H9 (cell line): ENCODE results near the gene ERC1. TPM values are rescaled to one million over a fixed set of nuclear protein-coding genes. Genes with fewer than 3 reads are reported as not detected.

Experiments used
- DNase-seq: peaks from one replicate; pipeline ENCODE4 v3.0.0-alpha.2; 2017
- H2AFZ ChIP-seq: one replicate; pipeline ENCODE4 v1.6.1; 2013; ENCODE audit warnings: mild to moderate bottlenecking, low read length, control low read depth, moderate library complexity
- H2AK5ac ChIP-seq: 2 replicates; pipeline ENCODE4 v1.6.1; 2013; ENCODE audit warnings: low read length, control low read depth, mixed read lengths; ENCODE audit not compliant: insufficient read length
- H2BK120ac ChIP-seq: one replicate; pipeline ENCODE4 v1.6.1; 2013; ENCODE audit warnings: low read depth, mild to moderate bottlenecking, low read length, control low read depth, inconsistent platforms; ENCODE audit not compliant: poor library complexity, severe bottlenecking
- H2BK12ac ChIP-seq: 2 replicates; pipeline ENCODE4 v1.6.1; 2013; ENCODE audit warnings: low read length, control low read depth, mixed read lengths, low read depth; ENCODE audit not compliant: insufficient read length
- H2BK15ac ChIP-seq: 2 replicates; pipeline ENCODE4 v1.6.1; 2013; ENCODE audit warnings: low read depth, low read length, control low read depth
- H2BK20ac ChIP-seq: one replicate; pipeline ENCODE4 v1.6.1; 2013; ENCODE audit warnings: low read depth, mild to moderate bottlenecking, low read length, control low read depth, inconsistent platforms; ENCODE audit not compliant: poor library complexity, severe bottlenecking
- H2BK5ac ChIP-seq: 2 replicates; pipeline ENCODE4 v1.6.1; 2013; ENCODE audit warnings: low read length, control low read depth, mixed read lengths; ENCODE audit not compliant: insufficient read length
- H3K14ac ChIP-seq: 2 replicates; pipeline ENCODE4 v1.6.1; 2013; ENCODE audit warnings: low read length, control low read depth; ENCODE audit not compliant: insufficient read depth
- H3K18ac ChIP-seq: 2 replicates; pipeline ENCODE4 v1.6.1; 2013; ENCODE audit warnings: low read depth, mild to moderate bottlenecking, mixed read lengths, low read length, control low read depth; ENCODE audit not compliant: insufficient read length
- H3K23ac ChIP-seq: 2 replicates; pipeline ENCODE4 v1.6.1; 2013; ENCODE audit warnings: low read length, control low read depth, mixed read lengths, low read depth; ENCODE audit not compliant: insufficient read length
- H3K23me2 ChIP-seq: 2 replicates; pipeline ENCODE4 v1.6.1; 2013; ENCODE audit warnings: low read depth, mild to moderate bottlenecking, mixed read lengths, low read length, control low read depth; ENCODE audit not compliant: insufficient read length, poor library complexity, severe bottlenecking
- H3K27ac ChIP-seq: 2 replicates; pipeline ENCODE4 v1.5.1; 2013; ENCODE audit warnings: low read length, control low read depth, mixed read lengths, low read depth; ENCODE audit not compliant: insufficient read length
- H3K27me3 ChIP-seq: 2 replicates; pipeline ENCODE4 v1.6.1; 2013; ENCODE audit warnings: low read length, control low read depth, inconsistent platforms; ENCODE audit not compliant: insufficient read depth
- H3K4ac ChIP-seq: 2 replicates; pipeline ENCODE4 v1.6.1; 2013; ENCODE audit warnings: low read depth, mild to moderate bottlenecking, control low read depth, inconsistent platforms, low read length, moderate library complexity
- H3K4me1 ChIP-seq: 2 replicates; pipeline ENCODE4 v1.6.1; 2013; ENCODE audit warnings: low read length, control low read depth, inconsistent platforms; ENCODE audit not compliant: insufficient read depth
- H3K4me2 ChIP-seq: 2 replicates; pipeline ENCODE4 v1.6.1; 2013; ENCODE audit warnings: low read length, control low read depth, mixed read lengths; ENCODE audit not compliant: insufficient read length, insufficient read depth
- H3K56ac ChIP-seq: 2 replicates; pipeline ENCODE4 v1.6.1; 2013; ENCODE audit warnings: low read depth, mild to moderate bottlenecking, mixed read lengths, low read length, control low read depth; ENCODE audit not compliant: insufficient read length
- H3K79me1 ChIP-seq: 2 replicates; pipeline ENCODE4 v1.6.1; 2013; ENCODE audit warnings: low read depth, mild to moderate bottlenecking, moderate library complexity, low read length, control low read depth, inconsistent platforms; ENCODE audit not compliant: insufficient read depth, poor library complexity, severe bottlenecking
- H3K79me2 ChIP-seq: 2 replicates; pipeline ENCODE4 v1.6.1; 2013; ENCODE audit warnings: low read length, control low read depth, inconsistent platforms; ENCODE audit not compliant: insufficient read depth
- H3K9ac ChIP-seq: 2 replicates; pipeline ENCODE4 v1.6.1; 2013; ENCODE audit warnings: low read length, control low read depth, mixed read lengths; ENCODE audit not compliant: insufficient read length; ENCODE audit errors: extremely low read depth
- H3K9me3 ChIP-seq: one replicate; pipeline ENCODE4 v1.6.1; 2013; ENCODE audit warnings: low read depth, low read length, inconsistent platforms; ENCODE audit not compliant: control insufficient read depth
- H3T11ph ChIP-seq: one replicate; pipeline ENCODE4 v1.6.1; 2013; ENCODE audit warnings: mild to moderate bottlenecking, low read length, control low read depth, inconsistent platforms
- H4K20me1 ChIP-seq: one replicate; pipeline ENCODE4 v1.6.1; 2013; ENCODE audit not compliant: control insufficient read depth, insufficient read length, insufficient read depth
- H4K5ac ChIP-seq: 2 replicates; pipeline ENCODE4 v1.6.1; 2013; ENCODE audit warnings: low read depth, mild to moderate bottlenecking, mixed read lengths, low read length, control low read depth; ENCODE audit not compliant: insufficient read length
- H4K8ac ChIP-seq: replicated peaks from 2 replicates; pipeline ENCODE4 v1.6.1; 2013; ENCODE audit warnings: low read length, control low read depth, mixed read lengths, low read depth; ENCODE audit not compliant: insufficient read length
- H4K91ac ChIP-seq: 2 replicates; pipeline ENCODE4 v1.6.1; 2013; ENCODE audit warnings: low read depth, mild to moderate bottlenecking, moderate library complexity, mixed read lengths, low read length, control low read depth; ENCODE audit not compliant: insufficient read length
- H3K27ac Mint-ChIP-seq, 3 experiments: 2 replicates in 2 of 3; 3 replicates in 1 of 3; pipeline ENCODE4 v1.8.0; 2020 to 2021; ENCODE audit warnings: mixed read lengths in 3 of 3, mild to moderate bottlenecking in 1 of 3, moderate library complexity in 1 of 3
- H3K27me3 Mint-ChIP-seq: 2 replicates; pipeline ENCODE4 v1.8.0; 2021; ENCODE audit warnings: low read depth, mild to moderate bottlenecking, moderate library complexity, mixed read lengths
- H3K36me3 Mint-ChIP-seq, 3 experiments: 2 replicates in 2 of 3; 3 replicates in 1 of 3; pipeline ENCODE4 v1.8.0; 2020 to 2021; ENCODE audit warnings: low read depth in 3 of 3, mixed read lengths in 3 of 3; ENCODE audit not compliant: insufficient read depth in 1 of 3
- H3K4me1 Mint-ChIP-seq, 2 experiments: 2 replicates each; pipeline ENCODE4 v1.8.0; 2020; ENCODE audit warnings: mixed read lengths in 2 of 2
- H3K4me3 Mint-ChIP-seq, 2 experiments: 2 replicates in 1 of 2; 3 replicates in 1 of 2; pipeline ENCODE4 v1.8.0; 2020 to 2021; ENCODE audit warnings: mild to moderate bottlenecking in 2 of 2, mixed read lengths in 2 of 2, moderate library complexity in 1 of 2
- H3K9me3 Mint-ChIP-seq, 2 experiments: 2 replicates in 1 of 2; 3 replicates in 1 of 2; pipeline ENCODE4 v1.8.0; 2020; ENCODE audit warnings: mild to moderate bottlenecking in 2 of 2, mixed read lengths in 2 of 2, moderate library complexity in 1 of 2
- CTCF ChIP-seq: fragments of 200-600 bp; sonication (generic); conservative IDR thresholded peaks from 3 replicates; pipeline ENCODE4 v1.8.0; 2021; ENCODE audit warnings: antibody characterized with exemption, mild to moderate bottlenecking
- WGBS: extraction: QIAGEN DNeasy Blood & Tissue Kit; methylation state at CpG from one replicate; pipeline ENCODE4 v1.1.7; 2013; ENCODE audit warnings: missing lambda C conversion rate, low lambda C conversion rate, mixed read lengths; ENCODE audit not compliant: insufficient read length; ENCODE audit errors: extremely low coverage; 5-methylcytosine and 5-hydroxymethylcytosine counted together
- total RNA-seq: library from RNA; stranded (reverse); gene quantifications from 2 replicates; pipeline ENCODE4 v1.2.1, GENCODE V29; 2021

Gene ERC1
- total RNA-seq, 1 experiment from 2014 or later, result 51.2 TPM

- Mint-ChIP-seq H3K36me3 (no peaks in the 10 kb centered on the region; a peak in 1 of 7 replicates), H3K4me1 (peaks cover 8 to 11% of the 10 kb centered on the region in 2 experiments), H3K27ac (no peak overlapping the region; a peak in 1 of 7 replicates), H3K27me3 (no peaks in the 10 kb centered on the region), H3K4me3 (no peak overlapping the region), H3K9me3 (no peaks in the 10 kb centered on the region)
- Histone ChIP-seq H2BK15ac (no peak overlapping the region), H3K4ac (no peak overlapping the region), H3K23me2 (no peaks in the 10 kb centered on the region), H3T11ph (no peak overlapping the region), H3K56ac (no peak overlapping the region), H3K14ac (no peak overlapping the region), H4K20me1 (no peaks in the 10 kb centered on the region), H2AK5ac (no peak overlapping the region), H3K4me1 (peaks cover 5% of the 10 kb centered on the region; the same call in 1 of the 2 replicates), H4K91ac (no peak overlapping the region), H2BK20ac (no peak overlapping the region), H3K79me2 (no peaks in the 10 kb centered on the region), H2BK12ac (no peak overlapping the region), H3K27me3 (no peaks in the 10 kb centered on the region), H3K18ac (no peak overlapping the region), H3K23ac (no peak overlapping the region), H3K4me2 (no peak overlapping the region), H2AFZ (no peak overlapping the region), H3K27ac (no peak overlapping the region), H3K9me3 (no peaks in the 10 kb centered on the region), H3K9ac (no peak overlapping the region), H2BK5ac (no peak overlapping the region), H3K79me1 (no peaks in the 10 kb centered on the region), H4K5ac (no peak overlapping the region), H2BK120ac (no peak overlapping the region), H4K8ac (no peak overlapping the region)
- no CpG with 5 or more reads among the region's 5 CpGs for WGBS
- DNase-seq, result no peak
- TF ChIP-seq CTCF, result no peak
These were observed 291.8 kb downstream of the ERC1 start for GRCh38 chr12:1282670-1283315.
